Naive thymus-derived CD8-positive, alpha-beta T cell (primary cell): ENCODE data around the gene DNAJC24. TPM values are rescaled to one million over a fixed set of nuclear protein-coding genes. Genes with fewer than 3 reads are reported as not detected.
"Not testable (repeated sequence)": the region's sequence is repeated elsewhere in the genome, so short reads cannot be mapped to it uniquely, and the experiment has no call there.

Source experiments
- ATAC-seq, 2 donors: fragments of 150-1000 bp; cut with Tn5 transposase in 1 of 2; sonication (Bioruptor Pico), chemical (Tn5 transposase) in 1 of 2; 1 replicate in 1 of 2; 2 replicates in 1 of 2; pipeline ENCODE4 v1.10.0; 2021; ENCODE audit warnings: mild to moderate bottlenecking in 2 of 2, moderate library complexity in 2 of 2
- POLR2A ChIA-PET: fragments of 350-600 bp; sonication (Branson Sonifier 250); formaldehyde crosslinking; loops from one replicate; lab custom pipeline; 2021; ENCODE audit warnings: antibody characterized with exemption; lab: Charles Lee
- DNase-seq, 10 donors: peaks; one replicate each; pipeline versions ENCODE4 v3.0.0 to v3.0.0-alpha.2; 2020 to 2022
- H3K27ac Mint-ChIP-seq, 10 donors: one replicate each; pipeline ENCODE4 v1.8.0; 2020 to 2022; ENCODE audit warnings: mild to moderate bottlenecking in 10 of 10, mixed read lengths in 10 of 10, moderate library complexity in 4 of 10, inconsistent platforms in 1 of 10
- H3K27me3 Mint-ChIP-seq, 5 donors: one replicate each; pipeline ENCODE4 v1.8.0; 2021 to 2022; ENCODE audit warnings: mixed read lengths in 5 of 5
- H3K36me3 Mint-ChIP-seq, 3 donors: one replicate each; pipeline ENCODE4 v1.8.0; 2020 to 2022; ENCODE audit warnings: mixed read lengths in 3 of 3, mild to moderate bottlenecking in 2 of 3, inconsistent platforms in 1 of 3
- H3K4me1 Mint-ChIP-seq, 4 donors: one replicate each; pipeline ENCODE4 v1.8.0; 2021 to 2022; ENCODE audit warnings: mixed read lengths in 4 of 4
- H3K4me3 Mint-ChIP-seq, 10 donors: one replicate each; pipeline ENCODE4 v1.8.0; 2020 to 2022; ENCODE audit warnings: mild to moderate bottlenecking in 10 of 10, mixed read lengths in 10 of 10, moderate library complexity in 6 of 10, inconsistent platforms in 1 of 10
- H3K9me3 Mint-ChIP-seq, 9 donors: one replicate each; pipeline ENCODE4 v1.8.0; 2020 to 2022; ENCODE audit warnings: mixed read lengths in 9 of 9, mild to moderate bottlenecking in 3 of 9, inconsistent platforms in 1 of 9, moderate library complexity in 1 of 9
- polyA plus RNA-seq, 3 donors: library from polyadenylated mRNA; unstranded; fragments of 300-500 nt; fragmentation: Illumina TruSeq; gene quantifications; one replicate each; pipeline ENCODE4 v1.2.3, GENCODE V29; 2021
- total RNA-seq, 8 experiments: library from RNA in 2 of 8; stranded (reverse) in 2 of 8; gene quantifications; one replicate each; pipeline ENCODE4 v1.2.3 and lab custom pipeline; 2021 to 2026

The DNAJC24 gene, protein sequence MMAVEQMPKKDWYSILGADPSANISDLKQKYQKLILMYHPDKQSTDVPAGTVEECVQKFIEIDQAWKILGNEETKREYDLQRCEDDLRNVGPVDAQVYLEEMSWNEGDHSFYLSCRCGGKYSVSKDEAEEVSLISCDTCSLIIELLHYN
- total RNA-seq (10 to 100 TPM; 26.2 to 34.7 TPM), polyA plus RNA-seq (10 to 100 TPM; 13.5 to 16.2 (median 15.4) TPM), total RNA-seq (lab: John Stamatoyannopoulos, UW) (11.3 to 38.6 (median 28.9) reads per million in 6 experiments)

DNA sequence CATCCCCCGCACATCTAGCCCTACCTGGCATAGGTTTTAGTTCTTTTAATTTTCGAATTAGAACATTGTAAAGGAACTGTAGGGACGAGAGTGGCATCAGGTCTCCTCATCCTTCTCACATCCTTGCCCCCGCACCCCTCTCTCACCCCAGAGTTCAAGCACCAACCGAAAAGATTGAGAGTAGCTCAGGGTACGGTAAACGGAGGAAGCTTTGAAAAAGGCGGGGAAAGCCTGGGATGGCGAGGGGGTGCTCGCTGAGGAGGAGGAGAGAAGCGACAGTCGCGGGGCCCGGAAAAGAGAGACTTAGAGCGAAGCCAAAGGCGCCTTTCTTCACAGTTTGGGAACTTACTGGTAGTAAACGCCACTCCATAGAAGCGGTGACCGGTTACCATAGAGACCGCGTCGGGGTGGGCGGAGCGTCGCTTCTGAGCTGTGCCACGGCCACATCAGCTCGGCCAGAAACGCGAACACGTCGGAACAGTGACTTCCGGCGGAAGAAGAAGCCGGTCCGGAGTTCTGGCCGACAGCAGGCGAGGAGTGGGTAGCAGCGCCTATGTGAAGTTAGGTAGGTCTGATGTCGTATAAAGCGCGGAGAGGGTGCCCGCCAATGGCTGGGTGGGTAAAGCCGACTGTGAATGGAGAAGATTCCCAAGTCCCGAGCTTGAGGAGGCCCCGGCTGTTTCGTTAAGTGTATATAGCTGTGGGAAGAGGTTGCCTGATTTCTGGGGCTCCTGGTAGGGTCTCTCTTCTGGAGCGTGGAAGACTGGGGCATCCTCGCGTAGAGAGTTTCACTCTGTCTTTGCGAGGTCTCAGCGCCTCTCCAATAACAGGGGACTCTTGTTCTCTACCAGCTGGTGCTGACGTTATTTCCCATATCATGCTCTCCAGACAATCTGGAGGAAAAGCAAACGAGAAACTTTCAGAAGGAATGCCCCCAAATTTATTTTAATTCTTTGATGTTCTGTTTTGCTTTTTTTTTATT is at the start of gene DNAJC24, which contains the start of gene DCDC1:
Gene DNAJC24 (plus strand): TSS at position 513 of the 982 bp plus-strand sequence. CDS start 889 bp downstream, outside the sequence.
Gene DCDC1 (minus strand): TSS at position 392 of the 982 bp plus-strand sequence. CDS start 41,459 bp downstream, outside the sequence.
- Mint-ChIP-seq H3K4me3 (peak within 1 kb of the TSS; percentile 90 to 100 (median 98)), H3K9me3 (no peaks in the 10 kb centered on the region), H3K4me1 (peaks cover 24 to 59% (median 56%) of the 10 kb centered on the region in 4 donors), H3K27ac (peak within 1 kb of the TSS; percentile 95 to 99 (median 97)), H3K36me3 (peaks cover 0 to 17% (median 7%) of the 10 kb centered on the region in 3 donors), H3K27me3 (peaks cover 0 to 9% (median 0%) of the 10 kb centered on the region in 5 donors)
- peak; percentile 83 to 96 (median 90) for DNase-seq
- peak; percentile 92 to 93 for ATAC-seq
- POLR2A ChIA-PET: interaction anchor here (0.5 to 1.0 kb wide), 5 partner anchors 8 to 722 kb away, joined by 3 to 6 read pairs (median 3); no protein-coding TSS in a partner anchor

DNA sequence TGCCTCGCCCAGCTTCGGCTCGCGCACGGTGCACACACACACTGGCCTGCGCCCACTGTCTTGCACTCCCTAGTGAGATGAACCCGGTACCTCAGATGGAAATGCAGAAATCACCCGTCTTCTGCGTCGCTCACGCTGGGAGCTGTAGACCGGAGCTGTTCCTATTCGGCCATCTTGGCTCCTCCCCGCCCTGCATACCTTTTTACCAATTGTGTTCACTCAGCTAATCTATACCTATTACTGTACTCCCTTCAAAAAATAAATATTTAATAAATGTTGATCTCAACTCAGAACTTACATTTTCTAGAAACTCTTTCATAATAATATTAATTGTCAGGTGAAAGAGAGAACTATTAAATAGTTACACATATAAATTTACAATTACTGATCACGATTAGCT is 48.2 kb upstream of the DNAJC24 start:
- POLR2A ChIA-PET, H3K36me3 Mint-ChIP-seq, H3K4me3 Mint-ChIP-seq, ATAC-seq, H3K27ac Mint-ChIP-seq, DNase-seq, H3K4me1 Mint-ChIP-seq, H3K27me3 Mint-ChIP-seq, H3K9me3 Mint-ChIP-seq: not testable (repeated sequence)

DNA sequence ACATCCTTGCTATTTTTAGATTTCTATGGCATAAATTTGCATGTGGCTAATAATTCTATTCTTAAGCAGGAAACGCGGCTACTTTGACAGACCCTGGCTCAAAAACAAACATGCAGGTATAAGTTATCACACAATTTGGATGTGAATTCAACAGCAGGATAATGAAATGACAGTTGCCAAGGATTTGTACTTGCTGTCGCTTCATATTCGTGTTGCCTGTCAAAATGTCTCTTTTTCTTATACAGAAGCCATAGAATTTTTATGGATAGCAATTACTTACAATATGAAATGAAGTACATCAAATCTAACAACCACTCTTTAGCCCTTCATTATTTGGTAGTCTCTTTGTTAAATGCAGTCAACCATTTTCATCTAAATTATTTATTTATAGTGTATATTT is 46.5 kb upstream of the DNAJC24 start:
- no peak for ATAC-seq
- H3K4me3 Mint-ChIP-seq: no peak overlapping the region

DNA sequence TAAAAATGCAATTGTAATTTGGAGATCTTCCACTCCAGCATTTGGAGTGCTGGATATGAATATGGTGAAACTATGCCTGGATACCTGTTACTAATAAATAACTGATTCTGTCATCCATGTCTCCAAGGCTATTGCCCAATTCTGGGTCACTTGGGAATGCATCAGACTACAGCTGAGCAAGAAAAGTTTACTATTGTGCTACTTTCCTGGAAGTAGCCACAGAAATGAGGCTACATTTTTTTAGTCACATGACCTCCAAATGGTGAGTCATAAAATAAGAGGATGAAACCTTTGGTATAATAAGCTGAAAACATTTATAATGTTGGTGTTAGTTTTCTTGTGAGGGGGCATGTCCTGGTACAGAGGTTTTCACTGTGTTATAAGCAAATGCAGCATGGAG is 44.5 kb upstream of the DNAJC24 start:
- Mint-ChIP-seq H3K27ac (no peak overlapping the region), H3K4me1 (peaks cover 0 to 5% (median 2%) of the 10 kb centered on the region in 4 donors), H3K9me3 (peaks cover 0 to 8% (median 3%) of the 10 kb centered on the region in 9 donors), H3K36me3 (peaks cover 0 to 4% (median 0%) of the 10 kb centered on the region in 3 donors), H3K27me3 (peaks cover 0 to 4% (median 2%) of the 10 kb centered on the region in 5 donors), H3K4me3 (no peak overlapping the region)
- ATAC-seq: no peak
- POLR2A ChIA-PET: no interaction called here
- DNase-seq: no peak

More for the DNA sequence above, 46.5 kb upstream of the DNAJC24 start:
- Mint-ChIP-seq H3K9me3 (peaks cover 0 to 7% (median 0%) of the 10 kb centered on the region in 9 donors), H3K27me3 (peaks cover 0 to 3% (median 2%) of the 10 kb centered on the region in 5 donors), H3K27ac (no peak overlapping the region), H3K4me1 (peaks cover 0 to 5% (median 2%) of the 10 kb centered on the region in 4 donors), H3K36me3 (no peaks in the 10 kb centered on the region)
- DNase-seq: no peak
- POLR2A ChIA-PET: no interaction called here

DNA sequence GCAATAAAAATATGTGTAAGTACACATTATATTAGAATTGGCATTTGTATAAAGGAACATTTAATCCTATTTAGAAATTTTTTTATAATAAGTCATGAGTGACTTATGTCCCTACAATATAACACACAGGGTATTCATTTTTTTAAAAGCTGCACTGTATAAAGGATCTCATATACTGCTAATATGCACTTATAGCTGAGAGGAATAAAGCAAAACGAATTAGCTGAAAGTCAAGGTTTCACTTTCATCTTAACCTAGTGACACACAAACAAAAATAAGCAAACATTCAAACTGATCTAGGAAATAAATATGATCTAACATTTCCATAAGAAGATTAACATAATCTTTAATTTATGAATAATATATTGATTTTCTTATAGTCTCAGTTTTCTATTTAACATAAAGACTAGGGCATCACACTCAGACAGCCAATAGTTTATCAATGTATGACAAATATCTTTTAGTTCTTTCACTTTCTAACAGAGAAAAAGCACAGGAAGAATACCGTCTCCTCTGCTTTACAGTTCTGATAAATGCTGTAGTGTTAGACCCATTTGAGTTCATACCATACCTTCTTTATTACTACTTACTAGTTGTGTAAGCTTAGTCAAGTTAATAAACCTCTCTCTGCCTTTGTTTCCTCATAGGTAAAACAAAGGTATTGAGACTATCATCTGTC is 43.1 kb upstream of the DNAJC24 start:
- Mint-ChIP-seq H3K36me3 (peaks cover 0 to 4% (median 0%) of the 10 kb centered on the region in 3 donors), H3K27me3 (peaks cover 2 to 8% (median 3%) of the 10 kb centered on the region in 5 donors), H3K9me3 (peaks cover 0 to 13% (median 2%) of the 10 kb centered on the region in 9 donors), H3K4me3 (no peak overlapping the region), H3K4me1 (peaks cover 0 to 5% (median 2%) of the 10 kb centered on the region in 4 donors), H3K27ac (no peak overlapping the region)
- no peak for DNase-seq
- ATAC-seq: no peak
- POLR2A ChIA-PET: no interaction called here

DNA sequence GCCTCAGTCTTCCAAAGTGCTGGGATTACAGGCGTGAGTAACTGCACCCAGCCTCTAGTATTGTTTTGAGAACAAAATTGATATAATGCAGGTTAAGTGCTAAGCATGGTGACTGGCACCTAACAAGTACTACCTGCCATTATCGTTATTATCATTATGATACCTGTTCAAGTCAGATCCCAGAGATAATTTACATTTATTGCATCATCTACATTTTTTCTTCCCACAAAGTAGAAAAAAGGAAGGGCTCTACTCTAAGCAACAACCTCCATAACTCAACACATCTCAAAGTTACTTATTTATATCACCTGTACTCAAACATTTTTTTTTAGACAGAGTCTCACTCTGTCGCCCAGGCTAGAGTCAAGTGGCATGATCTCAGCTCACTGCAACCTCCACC is 42.2 kb upstream of the DNAJC24 start:
- Mint-ChIP-seq H3K9me3 (peaks cover 0 to 12% (median 2%) of the 10 kb centered on the region in 9 donors), H3K4me1 (peaks cover 0 to 5% (median 2%) of the 10 kb centered on the region in 4 donors), H3K36me3 (peaks cover 0 to 4% (median 0%) of the 10 kb centered on the region in 3 donors), H3K27ac (no peak overlapping the region), H3K4me3 (no peak overlapping the region), H3K27me3 (peaks cover 2 to 8% (median 4%) of the 10 kb centered on the region in 5 donors)
- POLR2A ChIA-PET: no interaction called here
- DNase-seq: no peak
- no peak for ATAC-seq

DNA sequence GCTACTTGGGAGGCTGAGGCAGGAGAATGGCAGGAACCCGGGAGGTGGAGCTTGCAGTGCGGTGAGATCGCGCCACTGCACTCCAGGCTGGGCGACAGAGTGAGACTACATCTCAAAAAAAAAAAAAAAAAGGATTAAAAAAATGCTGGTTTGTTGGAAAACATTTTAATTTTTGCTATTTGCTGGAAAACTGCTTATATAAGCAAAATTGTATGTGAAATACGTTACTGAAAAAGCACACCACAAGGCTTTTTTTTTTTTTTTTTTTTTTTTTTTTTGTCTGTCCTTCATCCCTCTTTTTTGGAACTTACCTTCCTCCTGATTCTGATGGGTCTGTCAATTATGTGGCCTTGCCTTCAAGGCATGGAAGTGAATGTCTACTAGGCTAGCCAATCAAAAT is 41.0 kb upstream of the DNAJC24 start:
- POLR2A ChIA-PET: no interaction called here
- ATAC-seq (no peak), DNase-seq (no peak)
- Mint-ChIP-seq H3K4me3 (no peak overlapping the region), H3K27me3 (peaks cover 2 to 21% (median 9%) of the 10 kb centered on the region in 5 donors), H3K4me1 (peaks cover 0 to 5% (median 2%) of the 10 kb centered on the region in 4 donors), H3K9me3 (peaks cover 0 to 12% (median 2%) of the 10 kb centered on the region in 9 donors), H3K36me3 (peaks cover 0 to 4% (median 0%) of the 10 kb centered on the region in 3 donors), H3K27ac (no peak overlapping the region)

DNA sequence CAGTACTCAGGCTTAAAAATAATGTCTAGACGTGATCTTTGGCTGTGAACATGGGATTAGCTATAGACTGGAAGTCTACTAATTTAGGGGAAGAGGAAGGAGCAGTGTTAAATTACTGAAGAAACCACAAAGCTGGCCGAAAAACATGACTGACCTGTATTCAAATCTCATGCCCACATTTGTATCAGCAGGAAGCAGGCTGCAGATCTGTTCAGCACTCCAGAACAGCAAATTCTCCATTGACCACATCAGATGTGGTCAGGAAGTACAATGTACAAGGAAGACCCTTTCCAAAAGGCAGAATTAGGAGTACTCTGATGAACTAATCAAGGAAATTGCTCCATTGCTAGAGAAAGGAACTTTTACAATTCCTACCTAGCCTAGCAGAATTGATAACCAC is 31.9 kb upstream of the DNAJC24 start:
- DNase-seq (no peak), ATAC-seq (no peak)
- Mint-ChIP-seq H3K4me3 (no peak overlapping the region), H3K27ac (no peak overlapping the region), H3K36me3 (peaks cover 0 to 3% (median 2%) of the 10 kb centered on the region in 3 donors), H3K27me3 (peaks cover 16 to 60% (median 25%) of the 10 kb centered on the region in 5 donors), H3K9me3 (peaks cover 0 to 3% (median 0%) of the 10 kb centered on the region in 9 donors), H3K4me1 (peaks cover 0 to 2% (median 0%) of the 10 kb centered on the region in 4 donors)
- POLR2A ChIA-PET: no interaction called here

DNA sequence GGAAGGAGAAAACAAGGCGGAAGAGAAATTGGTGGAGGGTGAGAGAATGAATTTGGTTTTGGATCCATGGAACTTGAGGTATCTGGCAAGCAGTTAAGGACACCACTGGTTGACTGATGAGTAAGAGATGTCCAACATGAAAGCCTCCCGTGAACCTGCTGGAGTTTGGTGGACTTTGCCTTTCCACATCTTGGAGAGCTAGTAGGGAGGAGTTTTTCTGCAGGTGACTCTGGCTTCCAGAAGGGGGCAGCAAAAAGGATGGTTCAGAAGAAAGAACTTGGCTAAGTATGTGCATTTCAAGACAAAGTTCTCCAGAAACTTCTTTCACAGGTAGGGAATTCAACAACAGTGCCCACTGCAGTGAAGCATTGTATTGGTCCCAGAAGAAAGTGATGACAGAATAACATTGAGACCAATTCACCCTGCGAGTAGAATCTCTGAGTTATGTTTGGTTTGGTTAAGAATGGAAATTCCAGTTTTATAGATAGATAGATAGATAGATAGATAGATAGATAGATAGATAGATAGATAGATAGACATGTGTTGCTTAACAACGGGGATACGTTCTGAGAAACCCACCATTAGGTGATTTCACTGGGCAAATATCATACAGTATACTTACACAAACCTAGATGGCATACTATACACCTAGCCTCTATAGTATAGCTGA is 28.6 kb upstream of the DNAJC24 start:
- H3K27ac Mint-ChIP-seq: peak overlapping the region in 1 of 10 donors; percentile 61
- H3K4me1 Mint-ChIP-seq: peaks cover 0 to 2% (median 0%) of the 10 kb centered on the region in 4 donors
- H3K4me3 Mint-ChIP-seq: no peak overlapping the region
- no peaks in the 10 kb centered on the region for H3K36me3 Mint-ChIP-seq
- DNase-seq (peak in 5 of 10 donors; percentile 2 to 30 (median 20)), ATAC-seq (no peak)
- POLR2A ChIA-PET: interaction anchor here (0.6 kb wide), 2 partner anchors 12 to 28 kb away, joined by 3 to 4 read pairs; no protein-coding TSS in a partner anchor
- H3K27me3 Mint-ChIP-seq: peaks cover 7 to 41% (median 16%) of the 10 kb centered on the region in 5 donors
- no peaks in the 10 kb centered on the region for H3K9me3 Mint-ChIP-seq

DNA sequence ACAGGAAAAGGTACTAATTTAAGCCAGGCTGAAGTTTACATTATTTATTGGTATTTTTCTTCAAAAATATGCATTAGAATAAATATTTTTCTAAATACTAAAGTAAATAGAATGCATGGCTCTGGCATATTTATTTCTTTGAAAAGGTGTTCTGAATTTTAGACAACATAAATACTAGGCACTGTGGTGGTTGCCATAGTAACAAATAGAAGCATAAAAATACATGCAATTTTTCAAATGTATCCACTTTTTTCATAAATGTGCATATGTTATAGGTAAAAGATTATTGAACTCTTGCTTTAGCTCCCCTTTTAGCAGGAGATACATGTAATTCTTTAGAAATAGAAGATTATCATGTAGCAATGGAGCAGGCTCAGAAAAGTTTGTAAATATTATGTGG is 18.5 kb upstream of the DNAJC24 start:
- Mint-ChIP-seq H3K36me3 (peaks cover 0 to 4% (median 0%) of the 10 kb centered on the region in 3 donors), H3K27me3 (peaks cover 0 to 11% (median 3%) of the 10 kb centered on the region in 5 donors), H3K9me3 (no peaks in the 10 kb centered on the region), H3K27ac (no peak overlapping the region), H3K4me1 (no peaks in the 10 kb centered on the region), H3K4me3 (no peak overlapping the region)
- ATAC-seq: no peak
- POLR2A ChIA-PET: no interaction called here
- DNase-seq: no peak

DNA sequence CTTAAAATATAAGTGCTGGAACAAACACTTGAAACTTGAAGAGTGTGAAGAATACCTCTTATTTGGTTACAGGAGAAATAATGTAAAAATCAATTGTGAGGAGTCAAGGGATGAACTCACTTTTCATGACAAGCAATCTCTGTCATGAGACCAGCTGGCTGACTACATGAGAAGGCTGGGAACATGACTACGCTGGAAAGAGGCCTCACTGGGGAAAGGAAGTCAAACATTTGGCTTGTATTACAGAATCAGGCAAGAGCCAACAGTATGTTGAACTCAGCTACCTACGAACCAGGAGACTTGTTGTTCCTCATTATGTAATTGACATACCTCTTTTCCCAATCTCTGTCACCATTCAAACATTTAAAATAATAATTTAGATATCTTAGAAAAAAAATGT is 14.5 kb upstream of the DNAJC24 start:
- POLR2A ChIA-PET: no interaction called here
- H3K27me3 Mint-ChIP-seq: peaks cover 0 to 11% (median 2%) of the 10 kb centered on the region in 5 donors
- no peak overlapping the region for H3K27ac Mint-ChIP-seq

More for the DNA sequence above, 14.5 kb upstream of the DNAJC24 start:
- Mint-ChIP-seq H3K4me3 (no peak overlapping the region), H3K36me3 (peaks cover 0 to 4% (median 0%) of the 10 kb centered on the region in 3 donors), H3K4me1 (no peaks in the 10 kb centered on the region), H3K9me3 (no peaks in the 10 kb centered on the region)
- no peak for ATAC-seq
- DNase-seq: no peak
